Activated CD4-positive, alpha-beta T cell treated with anti-CD3 and anti-CD28 coated beads for 24 hours (primary cell): ENCODE results near the gene USP11.

ENCODE experiments used
- DNase-seq, 2 donors: peaks; one replicate each; pipeline ENCODE4 v3.0.0-alpha.2; 2020; ENCODE audit warnings: low read depth in 2 of 2

The USP11 gene

DNA sequence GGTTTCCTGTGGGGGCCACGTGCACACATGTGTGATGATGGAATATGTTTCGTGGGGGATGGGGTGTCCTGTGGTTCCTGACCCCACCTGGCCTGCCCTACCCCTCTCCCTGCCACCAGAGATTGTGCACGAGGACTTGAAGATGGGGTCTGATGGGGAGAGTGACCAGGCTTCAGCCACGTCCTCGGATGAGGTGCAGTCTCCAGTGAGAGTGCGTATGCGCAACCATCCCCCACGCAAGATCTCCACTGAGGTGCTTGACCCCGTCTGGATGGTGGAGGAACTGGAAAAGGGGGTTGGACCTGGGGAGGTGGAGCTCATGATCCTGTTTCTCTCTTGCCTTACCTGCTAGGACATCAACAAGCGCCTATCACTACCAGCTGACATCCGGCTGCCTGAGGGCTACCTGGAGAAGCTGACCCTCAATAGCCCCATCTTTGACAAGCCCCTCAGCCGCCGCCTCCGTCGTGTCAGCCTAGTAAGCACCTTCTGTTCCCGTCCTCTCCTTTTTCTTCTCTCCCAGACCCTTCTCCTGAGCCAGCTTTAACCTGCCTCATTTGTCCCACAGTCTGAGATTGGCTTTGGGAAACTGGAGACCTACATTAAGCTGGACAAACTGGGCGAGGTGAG is 8.4 kb upstream of the USP11 start:
- DNase-seq = no peak

DNA sequence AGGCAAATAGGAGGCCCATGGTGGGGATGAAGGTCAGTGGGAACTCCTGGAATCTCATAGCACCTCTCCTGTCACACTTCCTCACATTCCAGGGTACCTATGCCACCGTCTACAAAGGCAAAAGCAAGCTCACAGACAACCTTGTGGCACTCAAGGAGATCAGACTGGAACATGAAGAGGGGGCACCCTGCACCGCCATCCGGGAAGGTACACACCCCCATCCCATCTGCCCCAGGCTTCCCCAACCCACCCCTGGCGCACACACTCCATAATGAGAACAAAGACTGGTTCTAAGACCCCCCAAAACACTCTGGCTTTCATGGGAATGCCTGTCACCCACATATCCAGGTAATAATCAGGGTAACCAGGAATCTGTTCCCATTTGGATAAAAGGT is 7.9 kb upstream of the USP11 start:
- DNase-seq = no peak

DNA sequence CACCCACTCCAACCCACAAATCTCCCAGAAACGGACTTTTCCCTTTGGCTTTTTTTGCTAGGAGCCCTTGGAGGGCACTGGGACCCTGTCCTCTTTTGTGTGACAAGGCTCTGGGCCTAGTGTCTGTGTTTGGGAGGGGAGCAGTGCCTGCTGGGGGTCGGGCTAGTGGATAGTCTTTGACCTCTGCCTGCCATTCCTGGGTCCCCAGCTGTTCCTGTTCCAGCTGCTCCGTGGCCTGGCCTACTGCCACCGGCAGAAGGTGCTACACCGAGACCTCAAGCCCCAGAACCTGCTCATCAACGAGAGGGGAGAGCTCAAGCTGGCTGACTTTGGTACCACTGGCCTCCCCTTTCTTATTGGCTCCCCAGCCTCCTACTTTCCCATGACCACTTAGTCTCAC is 6.7 kb upstream of the USP11 start:
- no peak for DNase-seq

DNA sequence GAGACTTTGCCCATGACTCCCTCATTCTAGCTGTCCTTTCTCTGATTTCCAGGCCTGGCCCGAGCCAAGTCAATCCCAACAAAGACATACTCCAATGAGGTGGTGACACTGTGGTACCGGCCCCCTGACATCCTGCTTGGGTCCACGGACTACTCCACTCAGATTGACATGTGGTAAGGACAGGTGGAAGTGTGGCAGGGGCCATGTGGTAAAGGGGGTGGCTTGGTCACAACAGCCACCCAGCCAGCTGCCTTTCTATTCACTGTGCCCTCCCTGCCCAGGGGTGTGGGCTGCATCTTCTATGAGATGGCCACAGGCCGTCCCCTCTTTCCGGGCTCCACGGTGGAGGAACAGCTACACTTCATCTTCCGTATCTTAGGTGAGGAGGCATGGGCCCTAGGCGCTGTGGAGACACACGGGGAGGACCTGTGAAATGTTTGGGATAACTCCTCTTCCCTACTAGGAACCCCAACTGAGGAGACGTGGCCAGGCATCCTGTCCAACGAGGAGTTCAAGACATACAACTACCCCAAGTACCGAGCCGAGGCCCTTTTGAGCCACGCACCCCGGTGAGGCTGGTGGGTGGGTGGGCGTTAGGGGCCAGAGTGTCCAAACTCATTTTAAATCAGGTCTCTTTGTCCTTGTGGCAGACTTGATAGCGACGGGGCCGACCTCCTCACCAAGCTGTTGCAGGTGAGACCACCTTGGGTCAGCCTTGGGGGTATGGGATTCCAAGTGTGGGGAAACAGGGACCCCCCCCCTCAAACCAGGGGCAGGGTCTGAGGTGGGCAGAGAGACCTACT is 6.1 kb upstream of the USP11 start:
- no peak for DNase-seq

DNA sequence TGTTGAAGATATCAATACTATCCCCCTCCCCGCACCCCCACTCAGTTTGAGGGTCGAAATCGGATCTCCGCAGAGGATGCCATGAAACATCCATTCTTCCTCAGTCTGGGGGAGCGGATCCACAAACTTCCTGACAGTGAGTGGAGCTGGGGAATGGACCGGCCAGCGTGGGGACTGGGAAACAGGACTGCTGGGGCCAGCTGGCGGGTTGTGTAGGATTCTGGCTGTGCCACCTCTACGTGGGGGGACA is 5.5 kb upstream of the USP11 start:
- no peak for DNase-seq

DNA sequence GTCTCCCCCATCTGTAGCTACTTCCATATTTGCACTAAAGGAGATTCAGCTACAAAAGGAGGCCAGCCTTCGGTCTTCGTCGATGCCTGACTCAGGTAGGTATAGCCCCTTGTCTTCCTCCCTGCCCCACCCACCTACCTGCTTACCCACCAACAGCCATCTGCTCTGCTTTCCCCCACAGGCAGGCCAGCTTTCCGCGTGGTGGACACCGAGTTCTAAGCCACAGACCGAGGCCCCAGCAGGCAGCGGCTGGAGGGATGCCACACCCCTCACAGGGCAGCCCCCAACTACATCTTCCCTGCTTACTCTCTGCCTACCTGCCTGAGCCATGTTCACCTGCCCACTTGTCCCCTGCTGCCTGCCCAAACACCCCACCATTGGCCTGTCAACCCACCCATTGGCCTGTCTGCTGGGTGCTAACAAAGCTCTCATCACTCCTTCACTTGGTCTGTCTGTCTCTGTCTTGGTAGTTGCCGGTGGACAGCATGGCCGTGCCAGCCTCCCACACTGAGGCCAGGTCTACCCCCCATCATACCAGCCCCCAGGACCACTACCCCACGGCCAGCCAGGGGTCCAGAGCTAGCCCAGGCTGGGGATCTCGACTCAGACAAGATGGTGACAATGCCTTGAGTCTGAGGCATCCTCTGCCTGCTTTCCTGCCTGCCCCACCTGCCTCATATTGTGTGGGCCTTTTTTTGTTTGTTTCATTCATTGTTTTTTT is 4.1 kb upstream of the USP11 start:
- DNase-seq = no peak

DNA sequence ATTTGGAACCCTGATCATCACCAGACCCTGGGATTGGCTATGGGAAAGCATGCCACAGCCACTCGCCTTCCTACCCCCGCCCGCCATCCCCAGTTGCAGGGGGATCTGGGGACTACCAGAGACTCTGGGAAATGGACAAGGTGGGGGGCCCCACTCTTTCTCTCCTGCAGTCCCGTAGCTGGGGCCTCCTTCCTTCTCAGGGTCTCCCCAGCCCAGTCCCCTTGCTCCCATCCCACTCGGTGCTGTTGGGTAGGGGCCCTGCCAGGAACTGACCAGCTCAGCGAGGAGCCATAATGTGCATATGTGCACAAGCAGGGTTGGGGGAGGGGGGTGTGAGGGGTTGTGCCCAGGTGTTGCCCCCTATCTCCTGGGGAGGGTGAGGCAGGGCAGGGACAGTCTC is 3.4 kb upstream of the USP11 start:
- no peak for DNase-seq

DNA sequence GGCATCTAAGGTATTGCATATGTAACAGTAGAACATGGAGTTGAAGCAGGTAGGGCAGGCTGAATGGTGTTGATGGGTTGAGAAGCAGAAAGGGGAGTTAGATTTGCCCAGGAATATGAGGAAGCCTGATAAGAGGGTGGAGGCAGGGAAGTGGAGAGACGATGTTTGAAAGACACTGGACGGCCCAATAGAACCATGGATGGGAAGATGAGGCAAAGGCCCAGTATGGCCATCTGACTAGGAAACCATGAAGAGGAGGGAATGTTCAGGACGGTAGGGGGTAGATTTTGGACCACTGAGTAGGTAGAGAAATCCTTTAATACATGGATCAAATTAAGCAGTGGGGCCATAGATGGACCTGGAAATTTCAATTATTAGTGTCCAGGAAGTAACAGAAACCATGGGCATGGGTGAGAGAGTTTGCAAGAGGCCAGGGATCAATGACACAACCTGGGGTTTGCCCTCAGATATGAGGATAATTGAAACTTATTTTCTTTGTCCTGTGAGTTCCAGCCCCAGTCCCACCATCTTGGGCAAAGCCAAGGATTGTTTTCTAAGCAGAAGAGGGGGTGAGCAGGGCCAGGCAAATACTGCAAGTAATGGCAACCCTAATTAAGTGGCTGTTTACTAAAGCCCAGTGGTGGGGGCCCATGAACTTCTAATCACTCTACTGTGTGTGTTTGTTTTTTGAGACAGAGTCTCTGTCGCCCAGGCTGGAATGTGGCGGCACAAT is 2.5 kb upstream of the USP11 start:
- no peak for DNase-seq

DNA sequence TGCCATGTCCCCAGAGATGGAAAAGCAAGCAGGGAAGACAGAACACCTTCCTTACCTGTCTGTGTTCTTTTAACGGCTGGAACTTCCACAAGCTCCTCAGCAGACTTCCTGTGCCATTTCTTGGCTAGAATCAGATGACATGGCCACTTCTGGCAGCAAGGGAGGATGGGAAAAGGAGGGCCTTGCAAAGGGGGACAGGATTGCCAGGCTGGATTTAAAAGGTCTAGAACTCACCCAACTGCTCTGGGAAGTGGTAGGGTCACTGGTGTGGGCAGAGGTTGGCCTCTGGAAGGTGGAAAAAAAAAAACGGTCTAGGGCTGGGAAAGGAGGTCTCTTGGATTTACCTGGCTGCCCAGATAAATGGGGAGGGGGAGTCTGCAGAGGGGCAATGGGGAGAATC is 1.6 kb upstream of the USP11 start:
- DNase-seq = no peak

DNA sequence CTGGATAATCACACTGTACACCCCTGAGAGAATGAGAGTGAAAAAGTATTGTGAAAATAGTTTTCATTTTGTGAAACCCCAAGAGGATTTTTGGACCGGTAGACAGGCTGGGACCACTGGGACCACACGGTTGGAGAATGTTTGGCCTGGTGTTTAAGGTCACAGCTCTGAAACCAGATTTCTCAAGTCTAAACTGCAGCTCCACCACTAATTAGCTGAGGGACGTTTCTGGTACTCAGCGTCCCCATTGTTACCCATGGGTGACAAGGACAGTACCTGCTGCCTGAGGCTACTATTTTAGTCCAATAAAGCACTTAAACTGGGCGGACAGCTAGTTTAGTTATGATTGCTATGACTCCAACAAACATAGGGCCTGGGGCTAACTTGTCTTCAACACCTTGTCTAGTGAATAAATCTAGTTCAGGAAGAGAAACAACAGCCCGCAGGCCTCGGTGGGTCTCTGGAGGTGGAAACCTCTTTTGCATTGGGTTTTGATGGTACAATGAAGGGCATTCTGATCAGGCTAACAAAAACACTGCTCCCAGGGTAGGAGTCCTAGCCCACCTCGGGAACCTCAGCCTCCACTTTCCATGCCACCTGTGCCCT is 509 bp upstream of the USP11 start:
- DNase-seq = no peak

DNA sequence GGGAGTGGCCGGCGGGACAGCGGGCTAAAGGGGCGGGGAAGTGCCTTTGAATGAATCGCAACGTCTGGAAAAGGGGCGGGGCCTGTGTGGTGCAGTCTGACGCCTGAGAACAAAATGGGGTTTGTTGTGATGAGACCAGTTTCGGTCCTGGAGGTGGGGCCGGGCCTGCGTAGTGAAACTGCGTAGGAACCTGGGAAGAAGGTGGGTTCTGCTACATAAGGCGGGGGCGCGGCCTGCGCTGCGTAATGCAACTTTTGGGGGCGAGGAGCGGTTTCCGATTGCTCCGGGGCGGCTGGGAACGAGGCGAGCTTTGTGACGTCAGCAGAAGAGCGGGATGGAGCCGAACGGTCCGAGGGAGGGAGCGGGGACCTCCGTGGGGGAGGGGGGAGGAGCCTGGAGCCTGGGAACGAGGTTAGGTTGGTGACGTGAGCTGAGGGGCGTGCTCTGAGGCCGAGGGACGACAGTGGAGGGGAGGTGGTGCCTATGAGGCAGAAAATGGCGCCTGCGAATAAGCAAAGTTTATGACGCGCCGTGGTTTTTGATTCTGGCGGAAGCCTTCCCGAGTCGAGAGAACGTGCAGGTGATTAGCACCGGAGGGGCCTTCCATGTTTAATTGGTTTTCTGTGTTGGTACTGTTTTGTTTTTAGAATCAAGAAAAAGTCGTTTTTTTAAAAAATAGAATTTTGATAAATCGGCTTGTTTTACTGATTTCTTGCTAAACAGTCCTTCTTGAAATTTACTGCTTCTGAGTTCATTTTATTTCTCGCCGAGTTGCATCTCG is 714 bp downstream of the USP11 start:
- DNase-seq = peak; percentile 82 to 89

DNA sequence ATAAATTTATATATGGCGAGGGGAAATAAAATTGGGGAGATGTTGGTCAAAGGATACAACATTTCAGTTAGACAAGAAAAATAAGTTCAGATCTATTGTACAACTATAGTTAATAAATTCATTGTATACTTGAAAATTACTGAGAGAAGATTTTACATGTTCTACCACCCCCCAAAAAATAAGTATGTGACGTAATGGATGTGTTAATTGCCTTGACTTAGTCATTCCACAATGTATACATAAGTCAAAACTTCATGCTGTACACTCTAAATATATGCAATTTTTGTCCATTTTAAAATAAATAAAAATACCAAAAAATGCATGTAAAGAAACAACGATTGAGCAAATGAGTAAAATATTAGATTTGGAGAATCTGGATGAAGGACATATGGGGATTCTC is 1.8 kb downstream of the USP11 start:
- DNase-seq = no peak

DNA sequence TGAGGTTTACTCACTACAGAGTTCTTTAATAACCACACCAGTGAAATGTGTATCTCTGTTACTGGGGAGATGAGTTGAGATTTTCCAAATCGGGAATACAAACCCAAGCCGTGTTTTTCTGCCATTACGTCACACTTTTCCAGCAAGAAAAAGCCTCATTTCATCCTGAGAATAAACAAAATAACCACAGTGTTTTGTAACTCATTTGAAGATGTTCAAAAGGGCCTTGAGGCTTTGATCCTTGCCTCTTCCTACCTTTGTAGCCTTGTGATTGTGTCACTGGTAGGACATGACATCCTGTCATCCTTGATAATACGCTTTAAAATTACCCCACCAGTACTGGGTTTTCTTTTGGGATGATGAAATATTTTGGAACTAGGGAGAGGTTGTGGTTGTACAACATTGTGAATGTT is 2.9 kb downstream of the USP11 start:
- DNase-seq = no peak

DNA sequence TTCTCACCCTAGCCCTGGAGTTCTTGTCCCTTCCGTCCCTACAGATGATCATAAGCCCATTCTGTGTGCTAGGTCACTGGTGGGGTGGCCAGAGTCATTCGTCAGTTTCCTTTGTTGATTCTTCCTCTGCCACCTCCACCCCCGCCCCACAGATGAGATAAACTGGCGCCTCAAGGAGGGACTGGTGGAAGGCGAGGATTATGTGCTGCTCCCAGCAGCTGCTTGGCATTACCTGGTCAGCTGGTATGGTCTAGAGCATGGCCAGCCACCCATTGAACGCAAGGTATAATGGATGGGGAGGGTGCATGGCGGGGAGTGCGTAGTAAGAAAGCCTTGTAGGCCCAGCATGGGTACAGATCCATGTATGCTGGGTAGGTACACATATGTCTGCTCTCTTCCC is 6.4 kb downstream of the USP11 start:
- no peak for DNase-seq

DNA sequence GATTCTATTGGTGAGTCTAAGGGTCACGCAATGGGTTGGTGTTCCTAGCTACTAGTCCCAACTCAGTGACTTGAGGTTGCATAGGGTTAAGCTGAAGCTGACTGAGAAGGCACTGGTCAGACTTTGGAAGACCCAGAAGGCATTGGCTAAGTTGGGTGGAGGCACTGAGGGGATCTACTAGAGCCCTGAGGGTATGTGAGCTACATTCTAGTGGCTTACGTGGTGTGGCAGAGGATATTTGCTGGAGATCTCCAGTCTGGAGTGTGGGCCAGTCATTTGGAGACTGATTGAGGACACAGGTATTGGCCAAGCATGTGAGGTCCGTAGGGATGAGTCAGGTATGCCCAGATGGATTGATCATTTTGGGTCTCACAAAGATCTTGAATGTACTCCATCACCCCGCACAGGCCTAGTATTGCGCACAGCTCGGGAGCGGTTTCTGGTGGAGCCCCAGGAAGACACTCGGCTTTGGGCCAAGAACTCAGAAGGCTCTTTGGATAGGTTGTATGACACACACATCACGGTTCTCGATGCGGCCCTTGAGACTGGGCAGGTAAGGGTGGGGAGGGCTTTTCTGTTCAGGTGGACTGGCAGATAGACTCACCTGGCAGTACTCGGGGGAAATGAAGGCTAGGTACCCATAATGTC is 7.2 kb downstream of the USP11 start:
- DNase-seq = no peak

DNA sequence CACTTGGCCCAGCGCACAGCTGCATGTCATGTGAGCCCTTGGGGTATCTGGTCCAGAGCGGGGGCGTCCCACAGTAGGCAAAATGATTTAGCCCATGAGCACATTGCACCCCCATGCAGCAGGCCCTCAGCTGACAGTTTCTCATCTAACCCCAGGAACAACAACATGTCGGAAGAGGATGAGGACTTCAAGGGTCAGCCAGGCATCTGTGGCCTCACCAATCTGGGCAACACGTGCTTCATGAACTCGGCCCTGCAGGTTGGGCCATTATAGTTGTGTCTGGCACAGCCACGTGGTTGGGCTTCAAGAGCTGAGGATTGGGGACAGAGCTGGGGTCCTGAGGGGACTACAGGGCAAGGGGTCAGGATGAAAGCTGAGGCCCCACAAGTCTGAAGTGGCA is 7.8 kb downstream of the USP11 start:
- no peak for DNase-seq

DNA sequence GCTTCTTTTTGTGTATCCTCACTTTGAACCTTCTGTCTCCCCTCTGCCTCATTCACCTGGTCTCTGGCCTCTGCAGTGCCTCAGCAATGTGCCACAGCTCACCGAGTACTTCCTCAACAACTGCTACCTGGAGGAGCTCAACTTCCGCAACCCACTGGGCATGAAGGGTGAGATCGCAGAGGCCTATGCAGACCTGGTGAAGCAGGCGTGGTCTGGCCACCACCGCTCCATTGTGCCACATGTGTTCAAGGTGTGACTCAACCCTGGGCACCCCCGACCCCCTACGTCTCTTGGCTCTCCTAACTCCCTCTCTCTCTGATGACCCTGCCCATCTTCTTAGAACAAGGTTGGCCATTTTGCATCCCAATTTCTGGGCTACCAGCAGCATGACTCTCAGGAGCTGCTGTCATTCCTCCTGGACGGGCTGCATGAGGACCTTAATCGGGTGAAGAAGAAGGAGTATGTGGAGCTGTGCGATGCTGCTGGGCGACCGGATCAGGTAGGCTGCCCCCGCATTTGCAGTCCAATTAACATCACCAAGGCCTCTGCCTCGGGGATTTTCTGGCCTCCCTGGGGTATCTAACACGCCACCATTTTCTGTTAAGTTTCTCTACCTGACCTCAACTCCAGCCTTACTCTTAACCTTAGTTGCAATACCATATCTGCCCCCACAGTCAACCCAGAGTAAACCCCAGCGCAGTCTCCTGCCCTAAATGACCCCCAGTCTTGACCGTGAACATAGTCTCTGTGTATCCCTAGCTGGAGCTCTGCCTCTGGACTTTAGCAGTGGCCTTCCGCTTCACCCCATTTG is 8.6 kb downstream of the USP11 start:
- DNase-seq = no peak

DNA sequence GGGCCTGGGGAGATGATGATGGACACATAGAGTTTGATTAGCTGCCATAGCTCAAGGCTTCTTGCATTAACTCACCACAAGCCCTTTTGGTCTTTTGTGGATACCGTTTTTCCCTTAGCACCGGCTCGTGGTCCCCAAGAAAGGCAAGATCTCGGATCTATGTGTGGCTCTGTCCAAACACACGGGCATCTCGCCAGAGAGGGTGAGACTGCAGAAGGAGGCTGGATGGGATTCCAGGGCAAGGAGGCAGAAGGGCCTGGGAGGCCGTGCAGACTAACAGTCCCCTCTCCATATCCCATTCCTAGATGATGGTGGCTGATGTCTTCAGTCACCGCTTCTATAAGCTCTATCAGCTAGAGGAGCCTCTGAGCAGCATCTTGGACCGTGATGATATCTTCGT is 9.5 kb downstream of the USP11 start:
- DNase-seq = no peak

DNA sequence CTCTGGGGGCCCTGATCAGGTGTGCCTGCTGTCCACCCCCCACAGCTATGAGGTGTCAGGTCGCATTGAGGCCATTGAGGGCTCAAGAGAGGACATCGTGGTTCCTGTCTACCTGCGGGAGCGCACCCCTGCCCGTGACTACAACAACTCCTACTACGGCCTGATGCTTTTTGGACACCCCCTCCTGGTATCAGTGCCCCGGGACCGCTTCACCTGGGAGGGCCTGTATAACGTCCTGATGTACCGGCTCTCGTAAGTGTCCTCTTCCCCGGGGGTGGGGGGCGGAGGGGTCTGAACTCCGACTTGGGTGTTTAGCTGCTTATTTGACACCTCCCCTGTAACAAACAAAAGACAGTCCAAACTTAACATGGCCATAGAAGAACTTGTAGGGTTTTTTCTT is 10.5 kb downstream of the USP11 start:
- DNase-seq = no peak

DNA sequence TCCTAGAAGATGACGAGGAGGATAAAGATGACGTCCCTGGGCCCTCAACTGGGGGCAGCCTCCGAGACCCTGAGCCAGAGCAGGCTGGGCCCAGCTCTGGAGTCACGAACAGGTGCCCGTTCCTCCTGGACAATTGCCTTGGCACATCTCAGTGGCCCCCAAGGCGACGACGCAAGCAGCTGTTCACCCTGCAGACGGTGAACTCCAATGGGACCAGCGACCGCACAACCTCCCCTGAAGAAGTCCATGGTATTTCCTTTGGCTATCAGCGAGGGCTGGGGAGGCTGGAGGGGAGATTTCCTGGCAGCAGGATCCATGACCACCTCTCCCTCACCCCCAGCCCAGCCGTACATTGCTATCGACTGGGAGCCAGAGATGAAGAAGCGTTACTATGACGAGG is 11.9 kb downstream of the USP11 start:
- DNase-seq = no peak
